Left renal cortex interstitium (tissue), 4 donors: Measurements from ENCODE around the gene PIGC. TPM values are rescaled to one million over a fixed set of nuclear protein-coding genes. Genes with fewer than 3 reads are reported as not detected.

Experiments
- DNase-seq, 4 donors: peaks; one replicate each; pipeline ENCODE4 v3.0.0-alpha.2; 2013; ENCODE audit warnings: low read depth in 4 of 4, low spot score in 2 of 4, missing footprints in 1 of 4
- polyA plus RNA-seq, 4 donors: library from polyadenylated mRNA; unstranded; fragments of 120-200 nt; gene quantifications; one replicate each; pipeline ENCODE4 v1.2.1, GENCODE V29; 2013; ENCODE audit not compliant: insufficient read length in 4 of 4

PIGC gene
- polyA plus RNA-seq, 4 donors = 44.6 to 52.8 (median 48.4) TPM

DNA sequence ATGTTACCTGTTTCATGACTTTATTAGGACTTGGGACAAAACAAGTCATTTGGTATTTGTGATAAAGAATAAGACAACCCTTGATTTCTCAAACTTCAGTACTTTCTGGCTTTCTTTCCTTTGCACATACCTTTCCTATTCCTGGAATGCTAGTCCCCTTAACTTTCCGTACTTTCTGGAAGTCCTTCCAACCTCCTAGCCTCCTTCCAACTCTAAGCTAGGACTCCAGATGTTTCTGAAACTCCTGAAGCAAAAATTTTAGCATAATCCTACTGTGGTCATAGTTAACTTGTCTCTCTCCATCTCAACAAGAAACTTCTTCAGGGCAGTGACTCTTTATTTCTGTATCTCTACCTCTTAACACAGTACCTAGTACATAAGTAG is 43.2 kb downstream of the PIGC start:
- no peak for DNase-seq

DNA sequence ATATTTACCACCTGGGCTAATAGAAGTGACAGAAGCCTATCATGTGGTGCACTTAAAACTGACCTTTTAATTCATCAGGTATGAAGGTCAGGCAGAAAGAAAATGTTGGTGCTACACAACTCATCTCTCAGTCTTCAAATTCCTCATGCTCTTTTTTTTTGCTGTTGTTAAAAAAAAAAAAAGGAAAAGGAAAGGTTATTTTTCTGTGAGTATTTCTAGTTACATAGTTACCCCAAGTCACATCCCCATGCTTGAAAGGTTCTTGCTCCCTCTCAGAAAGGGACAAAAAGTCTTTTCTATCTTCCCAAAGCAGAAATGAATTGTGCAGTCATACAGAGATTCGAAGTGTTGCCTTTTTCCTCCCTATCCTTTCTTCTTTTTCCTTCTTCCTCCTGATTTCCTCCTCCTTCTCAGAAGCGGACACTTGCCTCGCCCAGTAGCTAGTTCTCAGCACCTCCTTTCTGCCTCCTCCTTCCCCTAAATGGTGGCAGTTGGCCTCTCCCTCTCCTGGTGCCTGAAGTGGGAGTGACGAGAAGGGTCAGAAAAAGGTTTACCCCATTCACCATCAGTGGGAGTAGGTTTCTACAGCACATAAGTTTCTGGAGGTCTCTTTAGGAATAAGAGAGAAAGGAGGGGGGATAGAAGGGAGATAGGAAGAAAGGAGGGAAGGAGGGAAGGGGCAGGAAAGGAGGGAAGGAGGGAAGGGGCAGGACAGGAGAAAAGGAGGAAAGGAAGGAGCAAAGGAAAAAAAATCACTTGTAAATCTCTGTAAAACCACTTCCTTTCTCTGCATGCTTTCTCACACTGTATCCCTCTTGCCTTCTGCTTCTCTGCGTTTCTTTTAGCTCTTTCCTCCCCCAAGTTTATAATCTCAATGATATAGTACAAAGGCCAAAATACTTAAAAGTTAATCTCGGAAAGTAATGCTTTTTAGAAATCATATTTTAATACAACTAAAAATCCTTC is 43.8 kb downstream of the PIGC start:
- no peak for DNase-seq

DNA sequence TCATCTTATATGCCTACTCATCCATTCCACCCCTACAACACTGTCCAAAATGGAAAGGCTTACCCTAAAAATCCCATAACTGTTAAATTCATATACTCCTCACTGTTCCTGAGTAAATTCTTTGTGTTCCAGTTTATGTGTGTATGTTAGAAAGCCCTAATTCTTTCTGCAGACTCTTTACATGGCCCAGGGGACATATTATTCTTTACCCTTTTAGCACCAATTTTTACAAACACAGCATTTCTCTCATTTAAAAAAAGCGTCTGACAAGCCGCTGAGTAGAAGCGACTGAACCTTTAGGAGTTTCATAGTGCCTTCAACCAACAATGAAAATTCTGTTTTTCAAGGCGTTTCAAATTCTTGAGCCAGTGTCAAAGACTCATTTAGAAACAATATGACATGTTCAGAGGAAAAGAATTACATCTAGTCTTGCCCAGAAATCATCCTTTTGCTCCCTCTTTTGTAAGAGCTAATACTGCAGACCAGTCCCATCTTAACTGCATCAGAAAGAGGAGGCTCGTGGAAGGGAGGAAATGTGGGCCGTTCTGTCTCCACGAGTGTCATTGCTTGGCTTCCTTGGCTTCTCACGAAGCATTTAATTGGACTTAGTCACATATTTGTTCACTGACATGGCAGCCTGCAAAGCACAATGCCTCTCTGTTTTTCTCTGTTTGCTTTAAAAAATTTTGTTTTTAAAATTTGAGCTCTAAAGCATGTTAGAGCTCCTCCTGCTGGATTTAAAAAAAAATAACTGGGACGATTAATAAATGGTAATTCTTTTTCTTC is 44.7 kb downstream of the PIGC start:
- peak in 2 of 4 donors; percentile 69 to 82 for DNase-seq

DNA sequence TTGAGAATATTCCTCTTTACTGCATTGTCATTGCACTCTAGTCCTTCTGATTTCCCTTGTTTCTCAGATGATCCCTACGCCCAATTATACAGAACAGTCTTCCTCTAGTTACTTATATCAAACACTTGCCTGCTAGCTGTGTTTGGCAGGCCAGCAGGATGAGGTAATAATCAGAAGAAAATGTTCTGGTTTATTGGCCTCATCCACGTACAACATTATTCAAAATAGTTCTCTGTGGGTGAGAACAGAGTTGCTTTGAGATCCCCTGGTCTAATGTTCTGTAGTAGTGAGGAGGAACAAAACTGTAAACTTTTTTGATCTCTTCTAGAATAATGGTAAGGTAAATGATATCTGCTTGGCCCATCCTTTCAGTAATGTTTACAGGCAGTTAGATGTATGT is 45.7 kb downstream of the PIGC start:
- no peak for DNase-seq

DNA sequence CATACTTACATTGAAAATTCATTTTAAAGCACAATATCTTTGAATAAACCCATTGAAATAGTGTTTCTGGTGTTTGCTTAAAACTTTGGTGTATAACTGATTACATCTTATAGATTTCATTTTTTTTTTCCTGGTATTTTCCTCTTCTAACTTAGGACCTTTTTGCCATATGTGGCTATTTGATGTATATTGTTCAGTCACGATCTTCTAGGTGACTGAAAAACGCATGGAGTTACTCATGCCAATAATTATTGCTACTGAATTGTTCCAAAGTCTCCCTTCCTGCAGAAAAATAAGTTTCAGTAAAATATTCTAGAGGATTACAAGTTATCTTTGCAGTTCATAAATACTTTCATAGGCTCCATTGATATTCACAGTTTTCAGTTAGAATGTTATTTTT is 46.2 kb downstream of the PIGC start:
- DNase-seq = no peak

DNA sequence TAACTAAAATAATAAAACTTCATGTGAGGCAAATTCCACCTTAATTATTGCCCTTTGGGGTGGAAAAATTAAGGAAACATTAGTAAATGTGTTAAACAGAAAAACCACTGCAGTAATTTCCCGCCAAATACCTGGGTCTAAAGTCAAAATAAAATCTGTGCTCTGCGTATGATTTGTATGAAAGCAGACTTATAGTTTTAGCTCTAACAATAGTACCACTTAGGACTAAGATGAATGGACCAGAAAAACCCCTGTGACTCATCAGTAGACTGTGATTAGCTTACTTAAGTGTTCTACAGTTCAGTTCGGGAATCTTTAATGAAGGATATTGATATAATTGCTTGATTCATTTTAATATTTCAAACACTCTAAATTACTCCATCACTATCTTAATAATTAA is 46.6 kb downstream of the PIGC start:
- no peak for DNase-seq

DNA sequence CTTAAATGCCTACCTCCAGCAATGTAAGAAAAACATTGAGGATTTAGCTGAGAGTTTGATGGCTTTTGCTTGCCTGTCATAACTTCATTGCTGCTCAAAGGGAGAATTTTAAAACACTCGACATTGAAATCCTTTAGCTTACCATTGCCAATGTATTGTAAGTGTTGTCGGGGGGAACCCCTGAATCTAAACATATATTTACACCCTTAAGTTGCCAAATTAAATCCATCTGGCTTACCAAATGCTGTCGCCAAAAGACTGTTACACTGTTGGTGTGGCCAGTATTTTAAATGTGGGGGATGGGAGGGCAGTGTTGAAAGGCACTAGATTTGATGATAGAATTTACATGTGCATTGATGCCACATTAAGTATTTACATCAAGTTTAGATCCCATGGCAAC is 48.3 kb downstream of the PIGC start:
- no peak for DNase-seq

DNA sequence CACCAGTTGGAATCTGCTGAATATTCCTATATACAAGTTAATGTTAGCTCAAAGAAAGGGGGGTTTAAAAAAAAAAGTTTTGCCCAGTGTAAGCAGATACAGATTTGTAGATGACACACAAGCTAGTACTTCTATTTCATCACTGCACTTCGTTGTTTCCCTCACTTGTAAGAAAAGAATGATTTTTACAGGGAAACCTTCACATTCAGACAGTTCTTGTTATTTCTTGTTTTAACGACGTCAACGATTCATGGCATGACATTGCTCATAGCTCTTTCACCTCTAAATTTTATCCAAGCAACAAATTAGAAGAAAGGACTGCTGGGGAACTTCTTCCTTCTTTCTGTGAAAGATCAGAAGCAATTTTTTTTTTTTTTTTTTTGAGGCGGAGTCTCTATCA is 49.1 kb downstream of the PIGC start:
- DNase-seq = no peak

DNA sequence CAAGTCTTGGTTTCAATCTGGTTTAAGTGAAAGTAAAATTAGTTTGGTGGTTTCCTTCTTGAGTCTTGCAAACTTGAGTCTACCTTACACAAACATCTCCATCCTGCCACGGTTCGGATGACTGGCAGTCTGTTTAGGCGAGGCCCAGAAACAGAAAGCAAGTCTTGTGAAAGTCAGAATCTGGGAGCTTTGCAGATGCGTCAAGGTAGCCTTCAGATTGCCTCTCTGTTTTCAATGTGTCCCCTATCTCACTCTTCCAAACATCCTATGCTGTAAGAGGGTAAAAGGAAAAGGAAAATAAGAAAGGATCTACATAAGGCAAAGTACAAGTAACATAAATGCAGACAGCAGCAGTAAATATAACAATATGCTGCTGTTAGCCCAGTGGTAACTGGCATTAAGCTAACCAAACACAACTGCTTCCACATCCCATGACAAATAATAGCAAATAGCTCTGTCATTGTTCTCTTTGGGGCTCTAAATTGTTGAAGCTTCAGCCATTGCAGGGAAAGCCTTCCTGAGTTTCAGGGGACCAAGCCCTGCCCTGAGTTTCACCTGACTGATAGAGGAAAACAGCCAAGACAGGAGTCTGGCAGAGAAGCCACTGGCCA is 49.6 kb downstream of the PIGC start:
- no peak for DNase-seq

DNA sequence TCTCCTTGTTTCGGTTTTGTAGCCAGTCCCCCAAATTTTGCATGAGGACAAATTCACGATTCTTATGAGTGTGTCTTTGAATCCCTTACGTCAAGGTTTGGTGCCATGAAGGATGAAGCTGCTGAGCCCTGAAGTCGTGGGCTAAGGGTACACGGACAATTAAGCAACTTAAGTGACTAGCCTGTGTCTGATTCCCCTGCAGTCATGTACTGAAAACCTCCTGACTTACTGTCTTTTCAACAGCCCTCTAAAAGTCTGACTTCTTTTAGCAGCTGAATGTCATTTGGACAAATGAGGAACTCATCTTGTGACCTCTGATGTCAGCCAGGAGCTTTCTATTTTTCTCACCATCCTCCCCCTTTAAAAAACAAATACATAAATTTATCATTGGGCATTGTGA is 50.5 kb downstream of the PIGC start:
- DNase-seq = no peak

DNA sequence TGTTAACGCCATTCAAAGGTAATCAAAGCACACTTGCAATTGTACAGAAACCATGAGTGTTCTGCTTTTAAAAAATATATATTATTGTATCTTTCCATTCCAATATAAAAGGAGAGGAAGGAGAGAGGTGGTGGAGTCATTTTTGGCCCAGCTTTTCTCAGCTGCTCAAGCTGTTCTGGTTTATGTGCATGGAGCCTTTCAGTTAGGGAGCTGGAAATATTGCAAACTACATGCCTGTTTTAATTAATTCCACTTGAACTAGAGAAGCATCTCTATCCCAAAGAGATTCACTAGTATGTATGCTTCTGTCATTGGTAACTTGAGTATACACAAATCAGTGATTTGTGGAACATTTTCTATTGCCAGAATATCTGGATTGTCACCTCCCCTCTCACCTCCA is 51.9 kb downstream of the PIGC start:
- no peak for DNase-seq

Other genes with a start within 250 kb of the PIGC start
- under 1 TPM in 2 of 4 donors, not detected in 2; 0.24 to 0.25 TPM for gene C1orf105, start 23.4 kb downstream of the PIGC start, polyA plus RNA-seq
- gene SUCO, start 89.1 kb upstream of the PIGC start, polyA plus RNA-seq = 10 to 100 TPM; 49.0 to 69.2 (median 57.4) TPM
- gene FASLG, start 215.0 kb upstream of the PIGC start, polyA plus RNA-seq = under 1 TPM in 3 of 4 donors, not detected in 1; 0.10 to 0.17 (median 0.16) TPM